Endodermal cell (in vitro differentiated cells): ENCODE measurements around the gene VIPR2. TPM values are rescaled to one million over a fixed set of nuclear protein-coding genes. Genes with fewer than 3 reads are reported as not detected.

Experiments used
- DNase-seq: peaks from one replicate; pipeline ENCODE4 v3.0.0-alpha.2; 2017
- H3K27ac ChIP-seq: 2 replicates; pipeline ENCODE4 v1.5.1; 2013; ENCODE audit warnings: mild to moderate bottlenecking, low read depth, low read length, moderate library complexity
- H3K27me3 ChIP-seq: 2 replicates; pipeline ENCODE4 v1.6.1; 2013; ENCODE audit warnings: mild to moderate bottlenecking, low read length, moderate library complexity; ENCODE audit not compliant: insufficient read depth, control insufficient read depth, poor library complexity, severe bottlenecking
- H3K36me3 ChIP-seq: 2 replicates; pipeline ENCODE4 v1.7.0; 2013; ENCODE audit warnings: mild to moderate bottlenecking, low read length, moderate library complexity; ENCODE audit not compliant: control insufficient read depth, insufficient read depth
- H3K4me1 ChIP-seq: one replicate; pipeline ENCODE4 v1.7.0; 2013; ENCODE audit warnings: low read length; ENCODE audit not compliant: control insufficient read depth, insufficient read depth
- H3K4me3 ChIP-seq: 2 replicates; pipeline ENCODE4 v1.5.1; 2013; ENCODE audit warnings: mild to moderate bottlenecking, low read length, moderate library complexity
- H3K9ac ChIP-seq: 2 replicates; pipeline ENCODE4 v1.6.1; 2013; ENCODE audit warnings: mild to moderate bottlenecking, low read length, moderate library complexity; ENCODE audit not compliant: poor library complexity, severe bottlenecking; ENCODE audit errors: extremely low read depth
- H3K9me3 ChIP-seq: 2 replicates; pipeline ENCODE4 v1.6.1; 2013; ENCODE audit warnings: mild to moderate bottlenecking, low read length, moderate library complexity; ENCODE audit not compliant: control insufficient read depth
- H3K27ac Mint-ChIP-seq: 2 replicates; pipeline ENCODE4 v1.8.0; 2020; ENCODE audit warnings: mixed read lengths
- H3K27me3 Mint-ChIP-seq: 2 replicates; pipeline ENCODE4 v1.8.0; 2021; ENCODE audit warnings: mild to moderate bottlenecking, mixed read lengths; ENCODE audit not compliant: insufficient read depth
- H3K36me3 Mint-ChIP-seq: 2 replicates; pipeline ENCODE4 v1.8.0; 2020; ENCODE audit warnings: low read depth, mixed read lengths
- H3K4me1 Mint-ChIP-seq: 2 replicates; pipeline ENCODE4 v1.8.0; 2020; ENCODE audit warnings: mixed read lengths
- H3K4me3 Mint-ChIP-seq: 2 replicates; pipeline ENCODE4 v1.8.0; 2020; ENCODE audit warnings: mild to moderate bottlenecking, moderate library complexity, mixed read lengths
- H3K9me3 Mint-ChIP-seq: 2 replicates; pipeline ENCODE4 v1.8.0; 2020; ENCODE audit warnings: mild to moderate bottlenecking, mixed read lengths
- CTCF ChIP-seq: fragments of 200-600 bp; sonication (generic); conservative IDR thresholded peaks from 2 replicates; pipeline ENCODE4 v1.5.0; 2021; ENCODE audit warnings: antibody characterized with exemption, mild to moderate bottlenecking
- WGBS, 2 experiments: methylation state at CpG; one replicate each; pipeline versions ENCODE4 v1.1.5 to v1.1.7; 2013; ENCODE audit warnings: missing lambda C conversion rate in 2 of 2, mixed read lengths in 1 of 2; ENCODE audit not compliant: insufficient coverage in 1 of 2, insufficient read length in 1 of 2; 5-methylcytosine and 5-hydroxymethylcytosine counted together
- total RNA-seq, 2 donors: library from RNA; stranded (reverse); fragmentation: NEBNext Ultra II Directional in 1 of 2; extraction: Animal tissue kit (Norgen Biotek cat#: 25700) in 1 of 2; gene quantifications; 2 replicates in 1 of 2; 3 replicates in 1 of 2; pipeline ENCODE4 v1.2.1, GENCODE V29; 2021

Gene VIPR2
- total RNA-seq, 2 donors from 2014 or later, result 0.64 to 1.8 TPM

- Histone ChIP-seq H3K4me3 (no peak overlapping the region), H3K36me3 (no peaks in the 10 kb centered on the region), H3K9ac (no peak overlapping the region), H3K27me3 (peaks cover 25% of the 10 kb centered on the region), H3K4me1 (no peaks in the 10 kb centered on the region), H3K9me3 (peaks cover 29% of the 10 kb centered on the region), H3K27ac (no peak overlapping the region)
- 87 to 97% methylated on average over 8 to 17 of the region's 17 CpGs for WGBS, 2 experiments
- Mint-ChIP-seq H3K4me1 (peaks cover 6% of the 10 kb centered on the region), H3K36me3 (no peaks in the 10 kb centered on the region), H3K4me3 (no peak overlapping the region), H3K27ac (no peak overlapping the region), H3K9me3 (no peaks in the 10 kb centered on the region), H3K27me3 (peaks cover 15% of the 10 kb centered on the region)
- DNase-seq, result no peak
- no peak for TF ChIP-seq CTCF
Measured at GRCh38 chr7:159148430-159149395, 4.0 kb upstream of the VIPR2 start.

- Mint-ChIP-seq H3K9me3 (no peaks in the 10 kb centered on the region), H3K27ac (no peak overlapping the region), H3K4me3 (no peak overlapping the region), H3K27me3 (peaks cover 25% of the 10 kb centered on the region), H3K4me1 (peaks cover 15% of the 10 kb centered on the region), H3K36me3 (no peaks in the 10 kb centered on the region)
- H3K4me3 ChIP-seq, result no peak overlapping the region
- H3K9me3 ChIP-seq, result peaks cover 34% of the 10 kb centered on the region
- H3K4me1 ChIP-seq, result no peaks in the 10 kb centered on the region
- H3K9ac ChIP-seq, result no peak overlapping the region
- H3K27ac ChIP-seq, result no peak overlapping the region
- WGBS, 2 experiments, result 57 to 70% methylated on average over 3 to 4 of the region's 4 CpGs
- no peak for TF ChIP-seq CTCF
- peaks cover 35% of the 10 kb centered on the region for H3K27me3 ChIP-seq
- no peak for DNase-seq
- H3K36me3 ChIP-seq, result no peaks in the 10 kb centered on the region
Measured at GRCh38 chr7:159147687-159148086, 3.0 kb upstream of the VIPR2 start.

GRCh38 chr7:159147246-159147645, 2.6 kb upstream of the VIPR2 start:
- H3K27ac Mint-ChIP-seq, result no peak overlapping the region
- Histone ChIP-seq H3K27me3 (peaks cover 38% of the 10 kb centered on the region), H3K4me1 (no peaks in the 10 kb centered on the region), H3K4me3 (no peak overlapping the region), H3K36me3 (no peaks in the 10 kb centered on the region), H3K9ac (no peak overlapping the region), H3K9me3 (peaks cover 36% of the 10 kb centered on the region), H3K27ac (no peak overlapping the region)
- H3K4me1 Mint-ChIP-seq, result peaks cover 19% of the 10 kb centered on the region
- H3K36me3 Mint-ChIP-seq, result no peaks in the 10 kb centered on the region
- H3K27me3 Mint-ChIP-seq, result peaks cover 28% of the 10 kb centered on the region
- no peak overlapping the region for H3K4me3 Mint-ChIP-seq
- DNase-seq, result no peak
- no peaks in the 10 kb centered on the region for H3K9me3 Mint-ChIP-seq
- 77 to 86% methylated on average over 13 of the region's 13 CpGs for WGBS, 2 experiments
- no peak for TF ChIP-seq CTCF
